Adipocyte (in vitro differentiated cells): ENCODE results near the gene INSIG1.

Experiments used
- DNase-seq: peaks from one replicate; pipeline ENCODE4 v3.0.0-alpha.2; 2015; ENCODE audit warnings: low read depth
- H3K27me3 ChIP-seq: replicated peaks from 2 replicates; pipeline ENCODE4 v1.7.0; 2013; ENCODE audit warnings: mild to moderate bottlenecking, low read length, moderate library complexity; ENCODE audit not compliant: control insufficient read depth, insufficient read depth
- H3K36me3 ChIP-seq: 2 replicates; pipeline ENCODE4 v1.7.0; 2013; ENCODE audit warnings: low read length, mild to moderate bottlenecking, moderate library complexity; ENCODE audit not compliant: control insufficient read depth, insufficient read depth, severe bottlenecking
- H3K4me1 ChIP-seq: 2 replicates; pipeline ENCODE4 v1.7.0; 2013; ENCODE audit warnings: mild to moderate bottlenecking, low read length, moderate library complexity; ENCODE audit not compliant: control insufficient read depth, insufficient read depth
- H3K4me3 ChIP-seq: 2 replicates; pipeline ENCODE4 v1.7.0; 2013; ENCODE audit warnings: mild to moderate bottlenecking, low read length, moderate library complexity
- H3K9ac ChIP-seq: 2 replicates; pipeline ENCODE4 v1.7.0; 2013; ENCODE audit warnings: mild to moderate bottlenecking, low read length, moderate library complexity
- H3K9me3 ChIP-seq: 2 replicates; pipeline ENCODE4 v1.7.0; 2013; ENCODE audit warnings: mild to moderate bottlenecking, low read length, moderate library complexity; ENCODE audit not compliant: control insufficient read depth

Gene INSIG1

DNA sequence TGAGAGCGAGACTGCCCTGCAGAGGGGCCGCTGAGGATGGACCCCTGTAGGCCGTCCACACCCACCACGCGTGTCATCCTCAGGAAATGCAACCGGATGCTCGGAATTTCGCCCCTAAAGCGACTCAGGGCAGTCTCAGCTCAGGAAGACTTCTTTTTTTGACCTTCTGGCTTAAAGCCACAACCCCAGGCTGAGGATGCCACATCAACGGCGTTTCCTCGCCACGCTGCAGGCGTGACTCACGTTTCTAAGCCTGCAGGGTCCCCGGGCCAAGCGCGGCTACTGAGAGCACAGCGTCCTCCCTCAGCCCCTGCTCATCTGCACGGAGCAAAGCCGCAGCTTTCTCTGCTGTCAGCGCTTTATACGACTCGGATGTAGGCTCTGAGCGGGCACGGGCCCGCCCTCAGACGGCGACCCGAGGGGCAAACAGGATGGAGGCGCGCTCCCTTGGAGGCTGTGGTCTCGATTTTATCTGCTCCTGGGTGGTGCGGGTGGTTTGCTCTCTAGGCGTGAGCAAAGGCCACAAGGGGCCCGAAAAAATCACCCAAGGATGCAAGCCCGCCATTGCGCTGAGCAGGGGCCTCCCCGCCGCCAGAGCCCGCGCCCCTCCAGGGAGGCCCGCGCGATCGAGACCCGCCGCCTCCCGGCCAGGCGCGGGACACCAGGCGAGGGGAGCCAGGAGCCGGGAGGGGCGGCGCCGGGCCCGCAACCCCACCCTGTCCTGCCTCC, 726 bp upstream of the INSIG1 start:
- no peaks in the 10 kb centered on the region for H3K9me3 ChIP-seq
- peak; percentile 72 for DNase-seq
- H3K4me1 ChIP-seq = peaks cover 19% of the 10 kb centered on the region
- H3K36me3 ChIP-seq = peaks cover 13% of the 10 kb centered on the region
- H3K27me3 ChIP-seq = no peaks in the 10 kb centered on the region
- H3K4me3 ChIP-seq = peak overlapping the region; percentile 81
- H3K9ac ChIP-seq = peak overlapping the region; percentile 92

DNA sequence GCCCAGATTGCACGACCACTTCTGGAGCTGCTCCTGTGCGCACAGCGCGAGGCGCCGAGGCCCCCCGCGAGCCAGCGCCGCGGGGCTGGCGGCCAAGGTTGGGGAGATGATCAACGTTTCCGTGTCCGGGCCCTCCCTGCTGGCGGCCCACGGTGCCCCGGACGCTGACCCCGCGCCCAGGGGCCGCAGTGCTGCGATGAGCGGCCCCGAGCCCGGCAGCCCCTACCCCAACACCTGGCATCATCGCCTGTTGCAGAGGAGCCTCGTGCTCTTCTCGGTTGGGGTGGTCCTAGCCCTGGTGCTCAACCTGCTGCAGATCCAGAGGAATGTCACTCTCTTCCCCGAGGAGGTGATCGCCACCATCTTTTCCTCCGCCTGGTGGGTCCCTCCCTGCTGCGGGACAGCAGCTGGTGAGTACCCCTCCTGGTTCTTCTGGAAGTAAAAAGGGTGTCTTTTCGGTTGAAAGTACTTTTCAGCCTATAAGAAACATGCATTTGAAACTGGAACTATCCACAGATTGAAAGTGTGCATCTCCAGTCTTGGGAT, 683 bp downstream of the INSIG1 start:
- peak overlapping the region; percentile 96 for H3K9ac ChIP-seq
- peak; percentile 50 for DNase-seq
- H3K4me3 ChIP-seq = peak overlapping the region; percentile 91
- H3K27me3 ChIP-seq = no peaks in the 10 kb centered on the region
- H3K9me3 ChIP-seq = no peaks in the 10 kb centered on the region
- peaks cover 27% of the 10 kb centered on the region for H3K36me3 ChIP-seq
- H3K4me1 ChIP-seq = peaks cover 29% of the 10 kb centered on the region

DNA sequence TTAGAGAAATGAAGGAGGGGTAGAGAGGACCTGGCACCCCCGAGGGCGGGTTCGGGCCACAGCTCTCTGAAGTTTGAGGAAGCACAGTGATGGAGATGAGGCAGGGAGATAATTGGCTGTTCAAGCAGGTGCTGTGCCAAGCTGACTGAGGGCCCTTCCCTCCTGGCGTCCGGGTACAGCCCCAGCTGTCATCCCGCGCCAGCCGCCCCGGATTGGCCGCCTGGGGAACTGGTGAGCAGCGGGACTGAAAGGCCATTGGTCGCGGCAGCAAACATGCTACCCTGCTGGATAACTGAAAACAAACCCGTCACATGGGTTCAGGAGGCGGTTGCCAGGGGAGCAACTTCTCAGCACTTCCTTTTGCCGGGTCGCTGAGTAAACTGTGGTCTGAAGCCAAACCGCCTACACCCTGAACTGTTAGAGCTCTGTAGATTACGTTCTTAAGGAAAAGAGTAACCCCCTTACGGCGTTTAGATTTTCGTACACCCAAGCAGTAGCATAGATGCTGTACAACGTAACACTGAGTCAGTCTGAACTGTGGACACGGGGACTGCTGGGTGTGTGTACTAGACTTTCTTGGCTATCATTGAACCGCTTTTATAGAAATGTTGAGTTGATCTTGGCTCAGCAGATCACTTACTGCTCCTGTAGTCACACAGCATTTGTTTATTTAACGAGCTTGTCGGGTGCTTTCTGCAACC, 1.3 kb downstream of the INSIG1 start:
- Histone ChIP-seq H3K36me3 (peaks cover 34% of the 10 kb centered on the region), H3K4me1 (peaks cover 30% of the 10 kb centered on the region)
- peak; percentile 97 for DNase-seq

DNA sequence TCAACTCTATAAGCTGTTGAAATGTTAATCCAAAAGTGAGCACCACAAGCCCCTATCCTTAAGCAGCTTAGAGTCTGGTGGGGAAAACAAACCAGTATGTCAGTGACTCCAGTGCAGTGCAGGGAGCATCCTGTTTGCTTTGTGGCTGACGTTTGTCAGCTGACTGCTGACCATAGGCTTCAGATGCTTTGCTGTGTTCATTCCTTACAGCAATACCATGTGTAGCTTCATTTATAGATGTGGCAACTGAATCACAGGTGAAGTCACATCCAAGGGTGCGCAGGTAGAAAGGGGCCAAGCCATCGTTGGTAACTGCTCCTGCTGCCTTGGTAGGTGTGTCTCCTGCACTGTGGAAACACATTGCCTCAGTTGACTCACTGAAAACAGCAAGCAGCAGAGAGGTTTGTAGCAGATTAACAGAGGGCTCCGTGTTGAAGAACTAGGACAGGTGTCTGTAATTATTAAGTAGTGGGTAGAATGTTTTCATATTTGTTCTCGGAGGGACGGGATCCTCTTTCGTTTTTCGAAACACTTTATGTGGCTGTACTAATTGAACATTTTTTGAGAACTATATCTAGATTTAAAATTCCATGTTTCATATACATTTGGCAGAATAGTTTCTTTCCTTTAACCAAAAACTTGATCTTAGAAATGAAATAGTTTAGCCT, 2.0 kb downstream of the INSIG1 start:
- Histone ChIP-seq H3K27me3 (no peaks in the 10 kb centered on the region), H3K9ac (peak overlapping the region; percentile 96), H3K36me3 (peaks cover 40% of the 10 kb centered on the region), H3K4me1 (peaks cover 30% of the 10 kb centered on the region), H3K4me3 (peak overlapping the region; percentile 91), H3K9me3 (no peaks in the 10 kb centered on the region)
- DNase-seq = no peak

More for the DNA sequence above, 1.3 kb downstream of the INSIG1 start:
- peak overlapping the region; percentile 96 for H3K9ac ChIP-seq
- peak overlapping the region; percentile 91 for H3K4me3 ChIP-seq
- H3K27me3 ChIP-seq = no peaks in the 10 kb centered on the region
- no peaks in the 10 kb centered on the region for H3K9me3 ChIP-seq

DNA sequence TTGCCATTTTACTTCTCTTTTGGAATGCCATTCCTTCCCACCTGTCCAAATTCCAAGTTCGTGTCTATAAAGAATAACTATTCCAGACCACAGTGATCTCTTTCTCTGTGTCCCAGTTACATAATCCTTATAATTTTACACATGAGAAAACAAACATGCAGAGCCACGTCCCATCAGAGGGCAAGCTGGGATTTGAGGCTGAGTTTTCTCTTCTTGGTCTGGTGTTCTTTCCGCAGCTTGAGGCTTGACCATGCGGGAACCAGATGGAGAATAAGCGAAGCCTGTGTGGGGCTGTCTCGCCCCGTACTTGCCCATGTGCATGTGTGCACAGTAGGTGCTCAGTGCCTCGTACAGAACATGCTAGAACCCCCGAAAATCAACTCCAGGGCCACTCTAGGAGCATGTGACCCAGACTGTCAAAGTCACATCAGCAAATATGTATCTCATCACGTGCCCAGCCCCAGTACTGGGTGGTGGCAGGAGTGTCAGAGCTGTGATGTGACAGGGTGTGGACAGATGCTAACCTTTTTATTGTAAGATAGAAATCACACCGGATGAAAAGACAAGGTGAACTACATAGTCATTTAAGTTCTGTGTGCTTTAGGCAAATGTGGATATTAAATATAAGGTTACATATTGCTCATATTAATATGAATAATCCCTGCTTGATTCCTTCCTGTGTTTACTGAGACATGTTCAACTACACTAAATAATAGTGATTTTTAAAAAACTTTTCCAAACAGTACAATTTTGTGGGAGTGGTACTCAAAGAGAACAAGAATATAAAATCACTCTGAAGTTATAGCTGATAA, 3.2 kb downstream of the INSIG1 start:
- H3K4me1 ChIP-seq = peaks cover 36% of the 10 kb centered on the region
- H3K9me3 ChIP-seq = no peaks in the 10 kb centered on the region
- peaks cover 50% of the 10 kb centered on the region for H3K36me3 ChIP-seq
- H3K4me3 ChIP-seq = peak overlapping the region; percentile 91
- peak overlapping the region; percentile 96 for H3K9ac ChIP-seq
- DNase-seq = no peak
- H3K27me3 ChIP-seq = no peaks in the 10 kb centered on the region

DNA sequence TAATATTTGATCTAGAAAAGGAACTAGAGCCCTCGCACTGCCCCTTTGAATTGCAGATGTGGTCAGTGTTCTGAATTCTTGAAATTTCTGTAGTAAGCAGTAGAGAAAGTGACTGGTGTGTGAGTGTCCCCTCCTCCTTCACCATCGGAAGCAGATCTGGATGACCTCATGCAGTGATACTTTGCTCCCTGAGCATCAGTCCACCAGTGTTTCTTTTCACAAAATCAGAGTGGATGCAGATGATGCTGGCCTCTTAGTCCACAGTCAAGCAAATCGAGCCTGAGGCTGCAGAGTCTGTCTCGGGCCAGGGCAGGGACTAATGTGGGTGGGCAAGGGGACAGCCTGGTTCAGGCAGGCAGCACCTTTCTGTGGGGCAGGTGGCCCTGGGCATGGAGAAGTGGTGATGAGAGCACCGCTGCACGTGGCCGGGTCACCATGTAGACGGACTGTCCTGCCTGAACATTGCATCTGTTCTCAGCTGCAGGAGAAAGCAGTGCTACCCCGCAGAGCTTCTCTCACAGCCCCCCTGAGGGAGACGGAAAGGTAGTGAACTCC, 5.4 kb downstream of the INSIG1 start:
- Histone ChIP-seq H3K27me3 (no peaks in the 10 kb centered on the region), H3K4me3 (peak overlapping the region; percentile 59), H3K4me1 (peaks cover 28% of the 10 kb centered on the region), H3K36me3 (peaks cover 73% of the 10 kb centered on the region), H3K9ac (peak overlapping the region; percentile 70), H3K9me3 (no peaks in the 10 kb centered on the region)
- DNase-seq = no peak

DNA sequence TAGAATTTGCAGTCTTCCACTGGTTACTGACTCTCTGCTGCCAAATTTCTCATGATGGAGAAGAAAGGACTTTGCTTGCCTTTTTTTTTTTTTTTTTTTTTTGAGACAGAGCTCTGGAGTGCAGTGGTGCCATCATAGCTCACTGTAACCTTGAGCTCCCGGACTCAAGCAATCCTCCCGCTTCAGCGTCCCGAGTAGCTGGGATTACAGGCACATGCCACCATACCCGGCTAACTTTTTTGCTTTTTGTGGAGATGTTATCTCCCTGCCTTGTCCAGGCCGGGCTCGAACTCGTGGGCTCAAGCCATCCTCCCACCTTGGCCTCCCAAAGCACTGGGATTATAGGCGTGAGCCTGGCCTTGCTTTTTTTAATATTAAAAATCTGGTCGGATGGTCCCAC, 6.2 kb downstream of the INSIG1 start:
- no peaks in the 10 kb centered on the region for H3K27me3 ChIP-seq
- peak overlapping the region; percentile 59 for H3K4me3 ChIP-seq
- DNase-seq = no peak
- no peak overlapping the region for H3K9ac ChIP-seq
- peaks cover 28% of the 10 kb centered on the region for H3K4me1 ChIP-seq
- H3K36me3 ChIP-seq = peaks cover 81% of the 10 kb centered on the region
- H3K9me3 ChIP-seq = no peaks in the 10 kb centered on the region

DNA sequence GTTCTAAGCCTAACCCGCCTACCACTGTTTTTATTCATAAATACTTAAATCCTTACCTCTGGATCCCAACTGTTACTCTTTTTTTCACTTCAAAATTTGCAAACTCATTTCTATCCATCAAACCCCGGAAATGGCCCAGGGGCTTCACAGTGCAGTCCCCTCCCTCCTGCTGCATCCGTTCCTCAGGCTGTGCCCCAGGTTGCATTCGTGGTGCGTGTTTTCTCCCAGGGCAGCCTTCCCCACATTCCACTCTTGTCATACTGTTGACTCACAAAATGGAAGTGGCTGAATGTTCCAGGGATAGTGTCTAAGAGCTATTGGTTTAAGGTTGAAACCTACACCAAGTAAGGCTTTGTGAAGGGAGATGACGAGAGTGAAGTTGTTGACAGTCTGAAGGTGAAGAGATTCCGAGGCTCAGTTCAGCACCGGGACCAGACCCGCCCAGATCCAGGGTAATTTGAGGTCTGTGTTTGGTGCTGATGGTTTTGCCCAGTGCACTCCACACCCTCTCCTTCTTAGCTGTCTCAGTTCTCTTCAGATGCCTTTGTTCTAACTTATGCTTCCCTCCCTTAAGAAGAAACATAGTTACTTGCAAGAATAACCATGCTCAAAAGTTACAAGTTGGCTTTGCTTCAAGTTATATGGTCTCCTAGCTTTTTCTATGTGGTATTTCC, 7.7 kb downstream of the INSIG1 start:
- H3K36me3 ChIP-seq = peaks cover 95% of the 10 kb centered on the region
- H3K9ac ChIP-seq = peak overlapping the region; percentile 31
- peaks cover 20% of the 10 kb centered on the region for H3K4me1 ChIP-seq
- DNase-seq = no peak
- no peaks in the 10 kb centered on the region for H3K27me3 ChIP-seq
- no peaks in the 10 kb centered on the region for H3K9me3 ChIP-seq
- no peak overlapping the region for H3K4me3 ChIP-seq

DNA sequence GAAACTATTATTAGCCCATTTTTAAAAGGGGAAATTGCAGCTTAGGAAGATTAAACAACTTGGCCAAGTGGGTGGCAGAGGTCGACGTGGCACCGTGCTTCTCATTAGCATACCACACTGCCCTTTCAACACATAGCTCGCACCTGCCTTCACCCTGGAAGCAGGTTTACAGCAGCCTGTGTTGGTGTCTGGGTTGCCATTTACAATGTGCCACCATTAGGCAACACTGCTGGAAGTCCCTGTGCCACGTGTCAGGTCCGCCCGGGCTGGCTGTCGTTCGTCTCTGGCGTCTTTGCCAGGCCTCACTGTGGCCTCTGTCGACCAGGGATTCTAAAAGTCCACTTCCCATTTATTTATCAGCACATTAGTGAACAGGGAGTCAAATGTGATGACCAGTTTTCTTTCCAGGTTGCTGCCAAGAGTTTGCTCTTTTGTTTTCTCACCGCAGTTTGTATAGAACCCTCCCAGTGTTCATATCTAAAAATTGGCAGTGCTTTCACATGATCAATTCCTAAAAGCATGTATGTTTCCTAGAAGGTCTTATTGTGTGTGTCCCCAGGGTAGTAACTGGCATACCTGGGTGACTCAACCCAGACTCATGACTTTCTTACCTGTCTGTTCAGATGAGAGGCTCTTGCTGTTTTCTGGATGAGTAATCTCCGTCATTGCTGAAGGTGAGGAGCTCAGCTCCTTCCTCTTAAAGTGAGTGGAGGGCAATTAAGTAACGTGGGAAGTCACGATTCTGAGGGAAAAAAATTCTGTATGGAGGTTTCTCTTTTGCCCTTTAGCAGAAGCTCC, 9.2 kb downstream of the INSIG1 start:
- no peak overlapping the region for H3K4me3 ChIP-seq
- peaks cover 87% of the 10 kb centered on the region for H3K36me3 ChIP-seq
- H3K4me1 ChIP-seq = peaks cover 17% of the 10 kb centered on the region
- no peak for DNase-seq
- H3K9ac ChIP-seq = no peak overlapping the region
- no peaks in the 10 kb centered on the region for H3K27me3 ChIP-seq
- no peaks in the 10 kb centered on the region for H3K9me3 ChIP-seq
